Fibroblast of mammary gland (primary cell): ENCODE measurements around the gene RMI2.

Source experiments
- DNase-seq: peaks from one replicate; pipeline ENCODE4 v3.0.0-alpha.2; 2010; ENCODE audit warnings: low read depth
- H3K4me3 ChIP-seq: 2 replicates; pipeline ENCODE4 v1.5.1; 2011; ENCODE audit warnings: low read depth, mild to moderate bottlenecking, low read length, moderate library complexity; ENCODE audit not compliant: control insufficient read depth
- TF ChIP-seq, protein P1 (sequence below): conservative IDR thresholded peaks from 2 replicates; pipeline ENCODE4 v1.5.1; 2011; ENCODE audit warnings: low read depth, low read length, inconsistent platforms; ENCODE audit not compliant: control insufficient read depth, insufficient read depth

RMI2 gene

DNA sequence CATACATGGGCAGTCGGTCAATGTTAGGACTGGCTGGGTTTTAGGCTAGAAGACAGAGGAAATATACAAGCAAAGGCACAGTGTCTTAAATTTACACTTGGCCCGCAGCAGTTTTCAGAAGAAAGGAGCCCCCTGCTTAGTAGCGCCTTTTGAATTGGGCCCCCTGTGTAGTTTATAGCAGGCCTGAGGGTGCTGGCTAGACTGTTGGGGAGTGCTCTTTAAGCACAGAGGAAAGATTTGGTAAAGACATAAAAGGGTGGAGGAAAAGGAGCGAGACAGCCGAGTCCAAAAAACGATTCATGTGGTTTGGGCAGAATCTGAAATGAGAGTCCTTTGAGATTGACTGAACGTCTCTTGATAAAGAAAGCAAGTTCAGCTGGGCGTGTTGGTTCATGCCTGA lies 10.6 kb downstream of the RMI2 start:
- DNase-seq: no peak
- no peak overlapping the region for H3K4me3 ChIP-seq
- TF ChIP-seq, protein P1, sequence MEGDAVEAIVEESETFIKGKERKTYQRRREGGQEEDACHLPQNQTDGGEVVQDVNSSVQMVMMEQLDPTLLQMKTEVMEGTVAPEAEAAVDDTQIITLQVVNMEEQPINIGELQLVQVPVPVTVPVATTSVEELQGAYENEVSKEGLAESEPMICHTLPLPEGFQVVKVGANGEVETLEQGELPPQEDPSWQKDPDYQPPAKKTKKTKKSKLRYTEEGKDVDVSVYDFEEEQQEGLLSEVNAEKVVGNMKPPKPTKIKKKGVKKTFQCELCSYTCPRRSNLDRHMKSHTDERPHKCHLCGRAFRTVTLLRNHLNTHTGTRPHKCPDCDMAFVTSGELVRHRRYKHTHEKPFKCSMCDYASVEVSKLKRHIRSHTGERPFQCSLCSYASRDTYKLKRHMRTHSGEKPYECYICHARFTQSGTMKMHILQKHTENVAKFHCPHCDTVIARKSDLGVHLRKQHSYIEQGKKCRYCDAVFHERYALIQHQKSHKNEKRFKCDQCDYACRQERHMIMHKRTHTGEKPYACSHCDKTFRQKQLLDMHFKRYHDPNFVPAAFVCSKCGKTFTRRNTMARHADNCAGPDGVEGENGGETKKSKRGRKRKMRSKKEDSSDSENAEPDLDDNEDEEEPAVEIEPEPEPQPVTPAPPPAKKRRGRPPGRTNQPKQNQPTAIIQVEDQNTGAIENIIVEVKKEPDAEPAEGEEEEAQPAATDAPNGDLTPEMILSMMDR: no peak

DNA sequence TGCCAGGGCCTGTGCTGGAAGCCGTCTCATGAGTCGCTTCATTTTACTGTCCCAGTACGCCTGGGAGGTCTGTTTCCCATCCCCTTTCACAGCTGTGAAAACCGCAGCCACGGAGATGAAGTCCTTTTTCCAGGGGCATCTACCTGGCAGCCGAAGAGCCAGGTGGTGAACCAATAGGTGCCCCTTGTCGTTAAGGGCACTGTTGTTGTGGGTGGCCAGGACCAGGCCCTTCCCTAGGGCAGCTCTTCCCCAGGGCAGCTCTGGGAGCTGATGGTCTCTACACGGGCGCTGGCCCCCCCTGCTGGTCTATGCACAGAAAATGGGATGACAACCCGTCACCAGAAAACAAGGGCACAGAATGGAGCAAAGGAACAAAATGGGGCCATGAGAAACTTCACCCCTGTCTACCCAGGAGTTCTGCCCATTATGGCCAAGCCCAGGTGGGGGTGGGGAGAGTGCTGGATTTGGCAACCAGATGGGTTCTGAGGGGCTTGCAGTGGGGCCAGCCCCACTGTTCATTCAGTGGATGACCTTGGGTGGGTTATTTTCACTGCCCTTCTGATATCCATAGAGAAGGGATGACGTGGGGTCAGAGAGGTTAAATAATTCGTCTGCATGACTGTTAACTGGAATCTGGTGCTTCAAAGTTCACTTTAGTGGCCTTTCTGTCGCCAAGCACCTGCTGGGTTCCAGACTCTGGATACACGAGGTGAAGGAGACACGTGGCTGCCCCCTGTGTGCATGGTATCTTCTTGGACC lies 11.5 kb downstream of the RMI2 start:
- DNase-seq: peak; percentile 51
- TF ChIP-seq, protein P1: peak; percentile 55
- no peak overlapping the region for H3K4me3 ChIP-seq

DNA sequence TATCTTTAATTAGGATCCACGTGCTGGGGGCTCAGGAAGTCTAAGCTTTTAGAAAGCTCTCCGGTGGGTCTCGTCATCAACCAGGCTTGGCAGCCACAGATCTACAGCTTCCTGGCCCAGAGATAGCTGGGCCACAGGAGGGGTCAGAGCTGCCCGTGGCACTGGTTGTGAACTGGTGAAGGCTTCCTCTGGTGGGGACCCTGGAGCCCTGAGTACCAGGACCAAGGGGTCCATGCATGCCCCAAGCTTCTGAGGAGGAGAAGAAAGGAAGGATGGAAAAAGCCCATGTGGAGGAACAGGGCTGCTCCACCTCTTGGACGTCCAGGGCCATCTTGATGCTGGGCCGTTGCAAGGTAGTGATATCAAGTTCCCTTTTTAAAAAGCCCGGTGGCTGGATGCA lies 13.3 kb downstream of the RMI2 start:
- H3K4me3 ChIP-seq: no peak overlapping the region
- no peak for DNase-seq
- TF ChIP-seq, protein P1: no peak

DNA sequence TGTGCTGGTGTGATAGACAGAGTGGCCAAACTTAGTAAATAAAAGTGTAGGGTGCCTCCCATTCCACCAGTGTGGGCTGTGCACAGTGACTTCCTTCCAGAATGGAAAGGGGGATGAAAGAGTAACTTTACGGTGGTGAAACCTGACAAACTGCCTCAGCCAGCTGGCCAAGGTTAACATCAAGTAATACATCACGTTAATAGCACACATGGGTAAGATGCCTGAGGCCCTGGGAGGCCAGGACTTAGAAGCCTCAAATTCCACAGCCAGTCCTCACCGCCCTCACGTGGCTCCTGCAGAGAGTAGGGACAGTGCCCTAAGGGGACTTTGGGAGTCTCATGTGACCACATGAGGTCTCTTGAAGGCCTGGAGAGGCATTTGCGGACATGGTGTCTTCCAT lies 14.1 kb downstream of the RMI2 start:
- no peak overlapping the region for H3K4me3 ChIP-seq
- TF ChIP-seq, protein P1: no peak
- peak; percentile 63 for DNase-seq

DNA sequence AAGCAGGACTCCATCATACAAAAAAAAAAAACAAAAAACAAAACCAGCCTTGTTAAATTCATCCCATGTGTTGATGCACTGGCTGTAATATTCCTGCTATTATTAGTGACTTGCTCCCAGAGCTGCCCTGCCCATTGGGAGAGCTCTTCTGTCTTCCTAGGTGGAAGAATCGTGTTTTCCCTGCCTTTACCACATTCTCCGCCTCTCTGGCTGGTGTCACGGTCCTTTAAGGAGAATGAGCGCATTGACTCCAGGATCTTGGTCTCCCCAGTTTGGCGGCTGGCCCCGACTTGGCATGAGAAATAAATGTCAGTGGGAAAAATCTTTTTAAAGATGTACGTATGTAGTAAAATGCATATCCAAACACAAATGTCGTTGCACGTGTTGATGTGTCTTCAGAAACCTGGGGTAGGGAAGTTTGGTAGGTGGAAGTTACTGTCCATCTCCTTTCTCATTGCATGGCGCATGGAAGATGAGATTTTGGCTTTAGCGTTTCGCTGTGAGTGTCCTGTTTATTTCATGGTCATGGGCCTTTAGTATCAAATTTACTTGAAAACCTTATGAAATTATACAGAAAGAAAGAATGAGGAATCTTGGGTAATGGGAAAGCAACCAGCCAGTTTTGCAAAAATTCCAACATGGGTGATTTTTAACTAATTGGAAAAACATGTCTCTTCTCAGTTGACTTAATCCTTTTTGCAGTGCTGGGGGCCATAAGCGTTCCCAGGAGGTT lies 15.5 kb downstream of the RMI2 start:
- DNase-seq: peak; percentile 62
- TF ChIP-seq, protein P1: no peak
- no peak overlapping the region for H3K4me3 ChIP-seq

DNA sequence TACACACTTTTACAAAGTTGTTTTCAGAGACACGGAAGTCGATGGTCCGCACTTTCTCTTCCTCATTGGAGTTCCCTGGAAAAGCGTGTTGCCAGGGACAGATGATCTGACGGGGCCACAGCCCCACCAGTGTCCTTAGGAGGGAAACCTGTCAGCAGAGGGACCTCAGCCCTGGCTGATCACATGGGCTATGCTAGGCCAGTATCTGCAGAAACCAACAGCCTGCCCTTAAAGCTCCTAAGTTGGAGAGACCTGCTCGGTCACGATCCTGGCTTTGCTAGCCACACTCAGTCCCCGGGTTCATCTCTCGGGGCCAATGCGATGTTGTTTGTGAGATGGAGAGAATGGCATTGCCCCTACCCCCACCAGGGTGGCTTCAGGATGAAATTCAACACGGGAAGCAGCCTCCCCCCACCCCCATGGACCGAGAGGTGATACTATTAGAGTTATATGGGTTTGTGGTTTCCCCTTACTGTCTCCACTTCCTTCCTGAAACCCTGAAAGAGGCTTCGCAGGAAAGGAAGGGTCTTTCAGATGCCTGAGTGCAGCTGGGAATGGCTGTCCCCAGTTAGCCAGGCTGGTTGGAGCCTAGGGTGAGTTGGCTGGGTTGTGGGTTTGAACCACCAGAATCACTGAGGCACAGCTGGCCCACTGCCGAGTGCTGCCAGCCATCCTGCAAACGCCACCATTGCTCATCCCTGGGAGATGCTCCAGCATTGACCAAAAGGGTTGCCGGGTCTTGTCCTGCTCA lies 16.6 kb downstream of the RMI2 start:
- DNase-seq: peak; percentile 69
- TF ChIP-seq, protein P1: no peak
- no peak overlapping the region for H3K4me3 ChIP-seq
